Fibroblast of peridontal ligament (primary cell): ENCODE results near the gene GABBR1.

Source experiments
- DNase-seq: peaks from one replicate; pipeline ENCODE4 v3.0.0-alpha.2; 2010; ENCODE audit errors: extremely low read depth

Gene GABBR1

GRCh38 chr6:29566856-29567255, 66.1 kb downstream of the GABBR1 start:
- no peak for DNase-seq

DNA sequence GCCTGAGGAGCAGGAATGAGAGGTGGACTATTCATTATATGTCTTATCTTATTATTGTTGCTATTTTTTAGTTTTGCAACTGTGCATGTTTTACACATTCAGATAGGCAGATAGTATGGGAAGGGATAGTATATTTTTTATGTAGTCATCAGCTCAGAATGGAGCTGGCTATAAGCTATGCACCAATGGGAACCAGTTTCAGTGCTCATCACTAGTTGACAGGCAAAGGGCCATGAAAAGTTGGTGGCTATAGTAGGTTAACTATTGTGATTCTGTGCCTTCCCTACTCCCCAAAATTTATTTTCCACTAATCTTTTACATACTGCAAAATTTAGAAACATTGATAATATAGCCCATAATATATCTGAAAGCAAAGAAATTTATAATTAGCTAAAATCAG, 68.1 kb downstream of the GABBR1 start:
- no peak for DNase-seq

GRCh38 chr6:29563435-29563965, 69.5 kb downstream of the GABBR1 start:
- no peak for DNase-seq

GRCh38 chr6:29561606-29562181, 71.3 kb downstream of the GABBR1 start:
- DNase-seq = no peak

- DNase-seq = no peak
These were observed 71.9 kb downstream of the GABBR1 start for GRCh38 chr6:29561091-29561490.

DNA sequence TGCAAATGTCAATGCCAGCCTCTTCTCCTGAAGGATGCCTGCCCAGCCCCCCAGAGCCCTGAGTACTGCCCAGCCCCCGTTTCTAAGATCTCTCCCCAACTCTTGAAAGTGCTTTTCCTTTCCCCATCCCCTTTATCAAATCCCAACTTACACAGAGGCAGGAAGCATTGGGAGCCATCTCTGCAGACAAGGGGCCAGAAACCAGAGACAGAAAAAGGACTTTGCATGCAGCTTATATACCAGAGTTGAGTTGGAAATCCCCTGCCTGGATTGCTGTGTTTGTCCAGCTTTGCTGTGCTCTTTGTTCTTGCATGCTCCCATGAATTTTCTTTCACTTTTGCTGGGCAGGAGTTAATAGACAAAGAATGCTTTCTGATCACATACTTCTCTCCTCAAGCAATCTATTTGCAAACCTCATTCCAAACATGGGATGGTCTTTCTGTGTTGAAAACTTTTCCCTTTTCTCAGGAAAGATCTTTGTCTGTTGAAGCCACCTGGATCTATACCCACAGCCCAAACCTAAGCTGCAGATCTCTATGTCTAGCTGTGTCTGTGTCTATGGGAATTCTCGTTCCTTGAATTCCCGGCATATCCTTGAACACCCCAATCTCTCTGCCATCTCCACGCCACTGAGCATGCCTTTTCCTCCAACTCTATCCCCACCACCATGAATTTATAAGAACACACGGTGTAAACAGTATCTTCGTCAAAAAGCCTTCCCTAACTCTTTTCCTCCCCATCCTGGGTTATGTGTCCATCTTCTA, 73.3 kb downstream of the GABBR1 start, which contains the start of gene UBD:
UBD (minus strand) TSS at position 209 of the 764 bp plus-strand sequence; CDS start at position 178, 31 bp downstream.
- no peak for DNase-seq

GRCh38 chr6:29558439-29559079, 74.4 kb downstream of the GABBR1 start:
- no peak for DNase-seq

GRCh38 chr6:29557320-29557719, 75.7 kb downstream of the GABBR1 start:
- DNase-seq = no peak

GRCh38 chr6:29554764-29555163, 78.2 kb downstream of the GABBR1 start:
- DNase-seq = no peak

DNA sequence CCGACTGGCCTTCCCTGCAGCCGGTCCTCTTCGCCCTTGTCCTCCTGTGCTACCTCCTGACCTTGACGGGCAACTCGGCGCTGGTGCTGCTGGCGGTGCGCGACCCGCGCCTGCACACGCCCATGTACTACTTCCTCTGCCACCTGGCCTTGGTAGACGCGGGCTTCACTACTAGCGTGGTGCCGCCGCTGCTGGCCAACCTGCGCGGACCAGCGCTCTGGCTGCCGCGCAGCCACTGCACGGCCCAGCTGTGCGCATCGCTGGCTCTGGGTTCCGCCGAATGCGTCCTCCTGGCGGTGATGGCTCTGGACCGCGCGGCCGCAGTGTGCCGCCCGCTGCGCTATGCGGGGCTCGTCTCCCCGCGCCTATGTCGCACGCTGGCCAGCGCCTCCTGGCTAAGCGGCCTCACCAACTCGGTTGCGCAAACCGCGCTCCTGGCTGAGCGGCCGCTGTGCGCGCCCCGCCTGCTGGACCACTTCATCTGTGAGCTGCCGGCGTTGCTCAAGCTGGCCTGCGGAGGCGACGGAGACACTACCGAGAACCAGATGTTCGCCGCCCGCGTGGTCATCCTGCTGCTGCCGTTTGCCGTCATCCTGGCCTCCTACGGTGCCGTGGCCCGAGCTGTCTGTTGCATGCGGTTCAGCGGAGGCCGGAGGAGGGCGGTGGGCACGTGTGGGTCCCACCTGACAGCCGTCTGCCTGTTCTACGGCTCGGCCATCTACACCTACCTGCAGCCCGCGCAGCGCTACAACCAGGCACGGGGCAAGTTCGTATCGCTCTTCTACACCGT, 79.5 kb downstream of the GABBR1 start:
- peak; percentile 39 for DNase-seq

GRCh38 chr6:29552512-29553051, 80.4 kb downstream of the GABBR1 start:
- DNase-seq = peak; percentile 78

DNA sequence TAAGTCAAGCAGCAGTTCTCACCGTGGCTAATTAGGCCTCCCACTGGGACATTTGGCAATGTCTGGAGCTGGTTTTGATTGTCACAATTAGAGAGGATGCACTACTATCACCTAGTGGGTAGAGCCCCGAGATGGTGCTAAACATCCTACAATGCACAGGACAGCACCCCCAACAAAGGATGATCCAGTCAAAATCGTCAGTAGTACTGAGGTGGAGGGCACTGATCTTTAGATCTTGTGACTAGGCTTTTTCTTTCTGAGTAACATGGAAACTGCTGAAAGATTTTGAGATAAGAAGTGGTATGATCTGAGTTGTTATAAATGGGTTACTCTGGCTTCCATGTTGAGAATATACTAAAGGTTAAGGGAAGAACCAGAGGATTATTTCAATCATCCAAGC, 85.4 kb downstream of the GABBR1 start:
- DNase-seq = no peak

DNA sequence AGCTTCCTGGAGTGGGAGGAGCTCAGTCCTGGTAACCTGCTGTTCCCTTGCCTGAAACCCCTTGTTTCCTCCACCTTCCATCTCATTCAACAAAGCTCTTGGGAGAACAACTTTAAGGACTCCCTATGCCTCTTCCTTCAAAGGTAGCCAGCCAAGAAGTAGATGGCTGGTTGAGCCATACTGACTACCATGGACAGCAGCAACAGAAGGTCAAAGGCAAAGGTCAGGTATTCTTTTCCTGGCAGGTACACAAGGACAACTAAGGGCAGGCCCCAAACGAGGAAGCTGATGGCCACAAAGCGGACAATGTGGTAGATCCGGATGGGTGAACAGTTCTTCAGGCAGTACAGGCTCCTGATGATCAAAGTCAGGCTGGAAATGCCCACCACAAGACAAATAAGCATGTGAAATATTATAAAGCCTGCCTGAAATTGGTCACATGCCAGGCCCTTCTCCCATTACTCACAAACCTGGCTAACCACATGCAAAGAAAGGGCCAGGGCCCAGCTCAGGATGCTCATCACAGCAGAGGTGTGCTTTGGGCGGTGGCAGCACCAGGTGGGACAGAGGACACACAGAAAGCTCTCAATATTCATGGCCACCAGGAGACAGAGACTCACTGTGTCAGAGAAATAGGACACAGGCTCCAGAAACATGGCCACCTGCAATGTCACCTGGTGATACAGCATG, 95.1 kb downstream of the GABBR1 start:
- no peak for DNase-seq

DNA sequence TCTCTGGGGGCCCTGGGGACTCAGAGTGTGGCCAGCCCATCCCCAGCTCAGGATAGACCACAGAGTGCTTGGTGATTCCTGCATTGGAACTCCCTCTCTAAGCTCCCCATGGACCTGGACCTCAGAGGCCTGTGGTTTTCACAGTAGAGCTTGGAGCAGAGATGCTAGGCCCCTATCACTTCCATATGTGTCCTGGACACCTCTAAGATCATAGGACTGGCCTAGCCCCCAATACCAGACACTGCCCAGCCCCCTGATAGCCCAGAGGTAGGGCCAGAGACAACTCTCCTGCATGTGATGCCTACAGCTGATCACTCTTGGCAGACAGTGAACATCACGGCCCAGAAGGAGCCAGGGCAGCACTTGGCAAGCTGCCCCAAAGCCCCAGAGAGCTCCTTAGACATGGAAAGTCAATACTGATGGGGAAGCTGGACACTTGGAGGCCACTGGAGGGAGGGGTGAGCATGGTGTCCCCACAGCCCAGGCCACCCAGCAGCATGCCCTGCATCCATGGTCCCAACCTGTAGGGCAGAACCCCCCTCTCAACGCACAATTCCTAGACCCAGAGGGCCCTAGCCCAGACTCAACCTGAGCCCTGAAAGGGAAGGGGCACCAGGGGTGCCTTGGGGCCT, 100.5 kb downstream of the GABBR1 start:
- DNase-seq = no peak

DNA sequence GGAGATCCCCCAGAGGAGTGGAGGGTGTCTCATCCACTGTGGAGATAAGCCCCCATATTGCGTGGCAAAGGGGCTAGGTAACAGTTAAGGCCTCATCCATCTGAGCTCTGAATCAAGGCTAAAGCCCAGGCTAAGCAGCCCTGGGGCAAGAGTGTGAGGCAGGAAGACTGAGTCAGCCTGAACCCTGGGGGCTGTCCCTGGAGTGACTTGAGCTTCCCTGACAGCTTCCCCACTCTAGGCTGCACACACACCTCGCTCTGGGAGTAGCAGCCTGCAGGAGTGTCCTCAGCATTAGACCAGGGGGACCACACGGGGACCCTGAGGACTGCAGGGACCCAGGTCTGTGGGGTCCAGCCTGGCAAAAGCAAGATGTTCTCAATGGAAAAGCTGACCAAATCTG, 101.3 kb downstream of the GABBR1 start:
- DNase-seq = no peak

DNA sequence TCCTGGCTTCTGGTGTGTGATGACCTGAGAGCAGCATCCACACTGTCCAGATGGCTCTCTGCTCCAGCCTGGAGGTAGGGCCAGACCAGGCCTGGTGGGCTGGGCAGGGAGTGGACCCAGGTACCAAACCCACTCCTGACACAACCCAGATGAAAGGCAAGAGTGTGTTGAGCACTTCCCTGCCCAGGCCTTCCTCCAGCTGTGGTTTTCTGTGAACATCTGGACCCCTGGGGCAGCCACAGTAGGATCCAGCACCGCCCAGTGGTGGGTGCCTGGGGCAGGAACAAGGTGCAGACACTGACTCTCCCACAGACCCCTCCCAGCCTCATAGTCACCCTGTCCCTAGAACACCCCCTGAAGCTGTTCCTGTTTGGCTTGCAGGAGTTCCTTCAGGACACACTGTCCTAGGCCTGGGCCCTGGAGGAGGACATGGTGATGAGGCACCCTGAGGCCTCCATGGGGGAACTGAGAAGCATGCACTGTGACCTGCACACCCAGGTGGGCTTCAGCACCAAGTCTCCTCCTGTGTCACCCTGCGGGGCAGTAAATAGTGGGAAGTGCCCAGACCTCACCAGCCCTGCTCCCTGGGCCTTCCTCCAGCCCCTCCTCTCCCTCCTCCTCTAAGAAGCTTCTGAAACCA, 102.2 kb downstream of the GABBR1 start:
- DNase-seq = no peak

GRCh38 chr6:29529956-29530355, 103.0 kb downstream of the GABBR1 start:
- DNase-seq = no peak

DNA sequence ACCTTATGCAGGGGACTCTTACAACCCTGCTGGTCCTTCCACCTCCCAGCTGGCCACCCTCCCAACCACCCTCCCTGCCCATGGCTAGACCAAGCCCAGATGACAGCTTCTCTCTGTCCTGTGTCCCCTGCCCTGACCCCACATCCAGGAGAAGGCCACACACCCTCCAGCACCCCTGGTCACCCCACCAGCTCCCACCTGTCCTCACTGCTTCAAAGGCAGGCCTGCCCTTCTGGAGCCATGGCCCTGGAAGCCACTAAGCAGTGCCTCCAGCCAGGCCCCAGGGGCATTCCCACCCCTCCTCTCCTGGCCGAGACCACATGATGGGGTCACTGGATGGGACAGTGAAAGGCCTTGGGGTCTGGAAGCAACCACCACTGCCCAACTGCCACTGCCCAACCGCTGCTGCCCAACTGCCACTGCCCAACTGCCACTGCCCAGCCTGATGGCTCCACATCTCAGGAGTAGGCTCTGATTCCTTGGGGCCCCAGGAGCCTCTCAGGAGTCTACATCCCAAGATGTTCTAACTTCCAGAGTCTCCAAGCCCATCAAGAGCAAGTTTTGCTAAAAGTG, 103.9 kb downstream of the GABBR1 start:
- no peak for DNase-seq

- no peak for DNase-seq
These were observed 104.6 kb downstream of the GABBR1 start for GRCh38 chr6:29528300-29528931.
